Smooth muscle cell (in vitro differentiated cells): ENCODE data around the gene VWC2L. TPM values are rescaled to one million over a fixed set of nuclear protein-coding genes. Genes with fewer than 3 reads are reported as not detected.

Source experiments
- DNase-seq: peaks from one replicate; lab custom pipeline; 2025; ENCODE audit not compliant: unreplicated experiment; lab: John Stamatoyannopoulos, UW
- H2AFZ ChIP-seq: fragments of 200-600 bp; sonication (generic); 2 replicates; pipeline ENCODE4 v1.6.0; 2016; ENCODE audit warnings: antibody characterized with exemption, low read depth, mild to moderate bottlenecking
- H3F3A ChIP-seq: fragments of 200-600 bp; sonication (generic); 2 replicates; pipeline ENCODE4 v1.6.0; 2017; ENCODE audit warnings: antibody characterized with exemption, low read depth
- H3K27ac ChIP-seq: fragments of 200-600 bp; sonication (generic); 2 replicates; pipeline ENCODE4 v1.5.1; 2016; ENCODE audit warnings: low read depth, mild to moderate bottlenecking
- H3K27me3 ChIP-seq: fragments of 200-600 bp; sonication (generic); 2 replicates; pipeline ENCODE4 v1.6.1; 2016; ENCODE audit warnings: low read depth, mild to moderate bottlenecking
- H3K36me3 ChIP-seq: fragments of 200-600 bp; sonication (generic); 2 replicates; pipeline ENCODE4 v1.5.1; 2016; ENCODE audit warnings: low read depth
- H3K4me1 ChIP-seq: fragments of 200-600 bp; sonication (generic); 2 replicates; pipeline ENCODE4 v1.5.1; 2016; ENCODE audit warnings: low read depth
- H3K4me2 ChIP-seq: fragments of 200-600 bp; sonication (generic); 2 replicates; pipeline ENCODE4 v1.6.0; 2016; ENCODE audit warnings: mild to moderate bottlenecking
- H3K4me3 ChIP-seq: fragments of 200-600 bp; sonication (generic); 2 replicates; pipeline ENCODE4 v1.5.1; 2016; ENCODE audit warnings: mild to moderate bottlenecking
- H3K79me2 ChIP-seq: fragments of 200-600 bp; sonication (generic); 2 replicates; pipeline ENCODE4 v1.6.0; 2016; ENCODE audit warnings: low read depth, mild to moderate bottlenecking
- H3K9ac ChIP-seq: fragments of 200-600 bp; sonication (generic); 2 replicates; pipeline ENCODE4 v1.6.0; 2016; ENCODE audit warnings: low read depth
- H3K9me3 ChIP-seq: fragments of 200-600 bp; sonication (generic); replicated peaks from 2 replicates; pipeline ENCODE4 v1.5.1; 2016; ENCODE audit warnings: low read depth
- H4K20me1 ChIP-seq: fragments of 200-600 bp; sonication (generic); 2 replicates; pipeline ENCODE4 v1.6.0; 2016; ENCODE audit warnings: low read depth
- whole genome bisulfite sequencing: methylation state at CpG from one replicate; pipeline ENCODE4 v1.1.7; 2016; ENCODE audit warnings: low lambda C conversion rate; 5-methylcytosine and 5-hydroxymethylcytosine counted together
- polyA plus RNA-seq: library from polyadenylated mRNA; unstranded; fragments of >200 nt; fragmentation: Nextera tagmentation; extraction: Ambion mirVana; gene quantifications from 2 replicates; pipeline ENCODE4 v1.2.1, GENCODE V29; 2016
- total RNA-seq: library from RNA; depleted of rRNA; stranded (reverse); fragments of >200 nt; gene quantifications from 2 replicates; pipeline ENCODE4 v1.2.3, GENCODE V29; 2014
- TF ChIP-seq, protein P1 (sequence below): fragments of 200-600 bp; sonication (generic); IDR thresholded peaks from 2 replicates; pipeline ENCODE4 v1.5.1; 2017; ENCODE audit warnings: borderline replicate concordance, mild to moderate bottlenecking, antibody characterized with exemption; ENCODE audit not compliant: insufficient read depth, poor library complexity, severe bottlenecking

Gene VWC2L
- total and polyA plus RNA-seq, 2 experiments from 2014 or later, result not detected

DNA sequence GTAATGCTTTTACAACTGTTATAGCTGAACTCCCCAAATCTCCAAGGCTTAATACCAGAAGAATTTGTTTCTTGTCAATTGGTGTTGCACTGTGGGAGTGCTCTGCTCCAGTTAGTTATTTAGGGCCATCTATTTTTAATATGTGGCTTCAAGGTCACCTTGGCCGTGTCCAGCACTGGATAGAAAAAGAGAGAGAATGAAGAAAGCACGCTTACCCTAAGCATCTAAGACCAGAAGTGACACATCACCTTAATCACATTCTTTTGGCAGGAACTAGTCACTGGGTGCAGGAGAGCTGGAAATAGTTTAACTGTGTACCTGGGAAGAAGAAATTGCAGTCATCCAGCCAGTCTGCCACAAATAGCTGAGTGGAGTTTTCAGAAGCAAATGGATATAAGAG, 78.8 kb downstream of the VWC2L start:
- no peak for DNase-seq
- TF ChIP-seq, protein P1, sequence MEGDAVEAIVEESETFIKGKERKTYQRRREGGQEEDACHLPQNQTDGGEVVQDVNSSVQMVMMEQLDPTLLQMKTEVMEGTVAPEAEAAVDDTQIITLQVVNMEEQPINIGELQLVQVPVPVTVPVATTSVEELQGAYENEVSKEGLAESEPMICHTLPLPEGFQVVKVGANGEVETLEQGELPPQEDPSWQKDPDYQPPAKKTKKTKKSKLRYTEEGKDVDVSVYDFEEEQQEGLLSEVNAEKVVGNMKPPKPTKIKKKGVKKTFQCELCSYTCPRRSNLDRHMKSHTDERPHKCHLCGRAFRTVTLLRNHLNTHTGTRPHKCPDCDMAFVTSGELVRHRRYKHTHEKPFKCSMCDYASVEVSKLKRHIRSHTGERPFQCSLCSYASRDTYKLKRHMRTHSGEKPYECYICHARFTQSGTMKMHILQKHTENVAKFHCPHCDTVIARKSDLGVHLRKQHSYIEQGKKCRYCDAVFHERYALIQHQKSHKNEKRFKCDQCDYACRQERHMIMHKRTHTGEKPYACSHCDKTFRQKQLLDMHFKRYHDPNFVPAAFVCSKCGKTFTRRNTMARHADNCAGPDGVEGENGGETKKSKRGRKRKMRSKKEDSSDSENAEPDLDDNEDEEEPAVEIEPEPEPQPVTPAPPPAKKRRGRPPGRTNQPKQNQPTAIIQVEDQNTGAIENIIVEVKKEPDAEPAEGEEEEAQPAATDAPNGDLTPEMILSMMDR, result no peak
- no peaks in the 10 kb centered on the region for H3K79me2 ChIP-seq
- H2AFZ ChIP-seq, result no peak overlapping the region
- 82% methylated on average over 2 of the region's 2 CpGs for WGBS
- no peaks in the 10 kb centered on the region for H3K9me3 ChIP-seq
- H3K4me1 ChIP-seq, result no peaks in the 10 kb centered on the region
- H3K36me3 ChIP-seq, result no peaks in the 10 kb centered on the region
- no peak overlapping the region for H3K9ac ChIP-seq
- H3F3A ChIP-seq, result no peaks in the 10 kb centered on the region
- no peak overlapping the region for H3K27ac ChIP-seq
- H3K4me3 ChIP-seq, result no peak overlapping the region
- H3K27me3 ChIP-seq, result no peaks in the 10 kb centered on the region
- H4K20me1 ChIP-seq, result no peaks in the 10 kb centered on the region
- H3K4me2 ChIP-seq, result no peak overlapping the region

DNA sequence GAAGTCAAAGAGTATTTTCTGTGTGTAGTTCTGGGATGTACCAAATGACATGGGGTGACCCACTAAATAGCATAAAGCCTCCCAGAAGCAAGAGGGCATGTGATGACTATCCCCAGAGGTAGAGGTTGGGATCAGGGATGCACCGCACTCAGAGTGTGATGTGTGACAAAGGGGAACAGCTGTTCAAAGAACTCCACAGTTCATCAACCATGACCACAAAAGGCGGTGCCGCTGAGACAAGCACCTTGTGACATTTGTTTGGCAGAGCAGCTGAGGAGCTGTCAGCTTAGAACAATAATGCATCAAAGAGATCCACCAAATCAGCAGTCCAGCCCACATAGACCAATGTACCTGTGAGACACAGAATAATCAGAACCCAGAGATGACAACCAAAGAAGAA, 81.3 kb downstream of the VWC2L start:
- H3K4me2 ChIP-seq, result no peak overlapping the region
- H3K27me3 ChIP-seq, result no peaks in the 10 kb centered on the region
- H3K9me3 ChIP-seq, result no peaks in the 10 kb centered on the region
- no peak for DNase-seq
- no peak overlapping the region for H3K9ac ChIP-seq
- H3K27ac ChIP-seq, result no peak overlapping the region
- no peaks in the 10 kb centered on the region for H3K36me3 ChIP-seq
- TF ChIP-seq, protein P1, result no peak
- H3K4me1 ChIP-seq, result no peaks in the 10 kb centered on the region
- H4K20me1 ChIP-seq, result no peaks in the 10 kb centered on the region
- H3K4me3 ChIP-seq, result no peak overlapping the region
- 97% methylated on average over 3 of the region's 3 CpGs for WGBS
- no peak overlapping the region for H2AFZ ChIP-seq
- H3F3A ChIP-seq, result no peaks in the 10 kb centered on the region
- H3K79me2 ChIP-seq, result no peaks in the 10 kb centered on the region

DNA sequence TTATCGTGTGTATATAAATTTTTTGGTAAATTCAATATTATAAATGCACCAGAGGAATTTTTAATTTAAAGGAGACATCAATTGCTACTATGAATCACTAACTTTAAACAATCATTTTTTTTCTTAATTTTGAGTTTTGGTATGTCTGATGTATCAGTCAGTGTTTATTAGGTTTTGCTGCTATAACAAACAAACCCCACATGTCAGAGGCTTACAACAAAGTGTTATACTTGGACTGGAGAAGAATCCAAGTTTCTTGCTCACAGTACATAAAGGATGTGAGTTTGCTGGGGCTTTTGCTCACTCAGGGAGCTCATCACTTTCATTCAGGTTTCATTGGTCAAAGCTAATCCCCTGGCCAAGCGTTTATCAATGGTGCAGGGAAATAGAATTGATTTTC, 81.8 kb downstream of the VWC2L start:
- Histone ChIP-seq H3K79me2 (no peaks in the 10 kb centered on the region), H3K4me1 (no peaks in the 10 kb centered on the region), H2AFZ (no peak overlapping the region), H3K36me3 (no peaks in the 10 kb centered on the region), H3K27ac (no peak overlapping the region), H3F3A (no peaks in the 10 kb centered on the region), H3K4me2 (no peak overlapping the region), H4K20me1 (no peaks in the 10 kb centered on the region), H3K27me3 (no peaks in the 10 kb centered on the region), H3K4me3 (no peak overlapping the region), H3K9me3 (no peaks in the 10 kb centered on the region), H3K9ac (no peak overlapping the region)
- 94% methylated on average over 2 of the region's 2 CpGs for WGBS
- no peak for DNase-seq
- TF ChIP-seq, protein P1, result no peak

DNA sequence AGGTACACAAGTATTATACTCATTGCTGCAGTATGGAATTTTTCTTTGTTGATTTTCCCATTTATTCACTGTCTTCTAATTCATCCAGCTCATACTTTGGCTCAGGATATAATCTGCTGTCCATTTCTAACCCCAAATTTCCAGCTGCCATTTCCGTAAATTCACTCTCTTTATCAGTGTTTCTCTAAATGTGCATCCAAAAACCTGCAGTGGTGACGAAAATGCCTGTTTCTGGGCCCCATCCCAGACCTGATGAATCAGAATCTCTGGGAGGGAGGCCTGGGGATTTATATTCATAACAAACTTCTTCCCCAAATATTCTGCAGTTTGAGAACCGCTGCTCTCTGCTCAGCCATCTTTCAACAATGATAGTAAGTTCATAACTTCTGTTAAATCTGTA, 86.6 kb downstream of the VWC2L start:
- Histone ChIP-seq H3K27me3 (no peaks in the 10 kb centered on the region), H3K4me1 (no peaks in the 10 kb centered on the region), H3K4me2 (no peak overlapping the region), H3K4me3 (no peak overlapping the region), H3K27ac (no peak overlapping the region), H2AFZ (no peak overlapping the region), H3K79me2 (no peaks in the 10 kb centered on the region), H4K20me1 (no peaks in the 10 kb centered on the region), H3K9me3 (no peaks in the 10 kb centered on the region), H3K36me3 (no peaks in the 10 kb centered on the region), H3K9ac (no peak overlapping the region), H3F3A (no peaks in the 10 kb centered on the region)
- WGBS, result 86% methylated on average over 3 of the region's 3 CpGs
- DNase-seq, result no peak
- TF ChIP-seq, protein P1, result no peak
